Measurements from ENCODE around the gene SLC5A3.

DNA sequence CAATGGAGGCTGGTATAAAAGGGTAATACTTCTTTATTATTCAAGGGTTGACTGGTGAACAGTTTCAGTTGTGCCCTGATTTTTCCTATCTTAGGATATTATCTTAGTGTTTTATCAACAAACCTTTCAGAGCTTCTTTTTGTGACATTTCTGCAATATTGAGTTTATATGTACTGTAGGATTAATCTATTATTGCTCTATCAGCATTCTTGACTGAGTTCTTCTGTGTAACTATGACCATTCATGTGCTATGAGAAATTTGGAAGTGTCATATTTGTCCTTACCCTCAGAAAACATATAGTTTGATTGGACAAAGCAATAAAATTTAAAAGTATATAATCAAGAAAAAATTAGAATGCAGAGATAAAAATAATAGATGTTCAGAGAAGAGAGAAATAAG lies 25.5 kb upstream of the SLC5A3 start:
- TF ChIP-seq, protein P1, sequence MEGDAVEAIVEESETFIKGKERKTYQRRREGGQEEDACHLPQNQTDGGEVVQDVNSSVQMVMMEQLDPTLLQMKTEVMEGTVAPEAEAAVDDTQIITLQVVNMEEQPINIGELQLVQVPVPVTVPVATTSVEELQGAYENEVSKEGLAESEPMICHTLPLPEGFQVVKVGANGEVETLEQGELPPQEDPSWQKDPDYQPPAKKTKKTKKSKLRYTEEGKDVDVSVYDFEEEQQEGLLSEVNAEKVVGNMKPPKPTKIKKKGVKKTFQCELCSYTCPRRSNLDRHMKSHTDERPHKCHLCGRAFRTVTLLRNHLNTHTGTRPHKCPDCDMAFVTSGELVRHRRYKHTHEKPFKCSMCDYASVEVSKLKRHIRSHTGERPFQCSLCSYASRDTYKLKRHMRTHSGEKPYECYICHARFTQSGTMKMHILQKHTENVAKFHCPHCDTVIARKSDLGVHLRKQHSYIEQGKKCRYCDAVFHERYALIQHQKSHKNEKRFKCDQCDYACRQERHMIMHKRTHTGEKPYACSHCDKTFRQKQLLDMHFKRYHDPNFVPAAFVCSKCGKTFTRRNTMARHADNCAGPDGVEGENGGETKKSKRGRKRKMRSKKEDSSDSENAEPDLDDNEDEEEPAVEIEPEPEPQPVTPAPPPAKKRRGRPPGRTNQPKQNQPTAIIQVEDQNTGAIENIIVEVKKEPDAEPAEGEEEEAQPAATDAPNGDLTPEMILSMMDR (conservative IDR thresholded peaks at IDR 0.05; ENCODE audit: low read depth in 2 of 2): no peak
- no peak for TF ChIP-seq EZH2phosphoT487 (IDR thresholded peaks at IDR 0.05; ENCODE audit: unreplicated experiment)
- no peak for TF ChIP-seq CREB1 (CRISPR knock-in tag; IDR thresholded peaks at IDR 0.05; ENCODE audit: low read depth)
- TF ChIP-seq POLR2AphosphoS5 (IDR thresholded peaks at IDR 0.05; ENCODE audit: low read depth): no peak
- TF ChIP-seq, protein P2, sequence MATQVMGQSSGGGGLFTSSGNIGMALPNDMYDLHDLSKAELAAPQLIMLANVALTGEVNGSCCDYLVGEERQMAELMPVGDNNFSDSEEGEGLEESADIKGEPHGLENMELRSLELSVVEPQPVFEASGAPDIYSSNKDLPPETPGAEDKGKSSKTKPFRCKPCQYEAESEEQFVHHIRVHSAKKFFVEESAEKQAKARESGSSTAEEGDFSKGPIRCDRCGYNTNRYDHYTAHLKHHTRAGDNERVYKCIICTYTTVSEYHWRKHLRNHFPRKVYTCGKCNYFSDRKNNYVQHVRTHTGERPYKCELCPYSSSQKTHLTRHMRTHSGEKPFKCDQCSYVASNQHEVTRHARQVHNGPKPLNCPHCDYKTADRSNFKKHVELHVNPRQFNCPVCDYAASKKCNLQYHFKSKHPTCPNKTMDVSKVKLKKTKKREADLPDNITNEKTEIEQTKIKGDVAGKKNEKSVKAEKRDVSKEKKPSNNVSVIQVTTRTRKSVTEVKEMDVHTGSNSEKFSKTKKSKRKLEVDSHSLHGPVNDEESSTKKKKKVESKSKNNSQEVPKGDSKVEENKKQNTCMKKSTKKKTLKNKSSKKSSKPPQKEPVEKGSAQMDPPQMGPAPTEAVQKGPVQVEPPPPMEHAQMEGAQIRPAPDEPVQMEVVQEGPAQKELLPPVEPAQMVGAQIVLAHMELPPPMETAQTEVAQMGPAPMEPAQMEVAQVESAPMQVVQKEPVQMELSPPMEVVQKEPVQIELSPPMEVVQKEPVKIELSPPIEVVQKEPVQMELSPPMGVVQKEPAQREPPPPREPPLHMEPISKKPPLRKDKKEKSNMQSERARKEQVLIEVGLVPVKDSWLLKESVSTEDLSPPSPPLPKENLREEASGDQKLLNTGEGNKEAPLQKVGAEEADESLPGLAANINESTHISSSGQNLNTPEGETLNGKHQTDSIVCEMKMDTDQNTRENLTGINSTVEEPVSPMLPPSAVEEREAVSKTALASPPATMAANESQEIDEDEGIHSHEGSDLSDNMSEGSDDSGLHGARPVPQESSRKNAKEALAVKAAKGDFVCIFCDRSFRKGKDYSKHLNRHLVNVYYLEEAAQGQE (IDR thresholded peaks at IDR 0.05; ENCODE audit: unreplicated experiment): no peak
- TF ChIP-seq, protein P3, sequence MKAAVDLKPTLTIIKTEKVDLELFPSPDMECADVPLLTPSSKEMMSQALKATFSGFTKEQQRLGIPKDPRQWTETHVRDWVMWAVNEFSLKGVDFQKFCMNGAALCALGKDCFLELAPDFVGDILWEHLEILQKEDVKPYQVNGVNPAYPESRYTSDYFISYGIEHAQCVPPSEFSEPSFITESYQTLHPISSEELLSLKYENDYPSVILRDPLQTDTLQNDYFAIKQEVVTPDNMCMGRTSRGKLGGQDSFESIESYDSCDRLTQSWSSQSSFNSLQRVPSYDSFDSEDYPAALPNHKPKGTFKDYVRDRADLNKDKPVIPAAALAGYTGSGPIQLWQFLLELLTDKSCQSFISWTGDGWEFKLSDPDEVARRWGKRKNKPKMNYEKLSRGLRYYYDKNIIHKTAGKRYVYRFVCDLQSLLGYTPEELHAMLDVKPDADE (IDR thresholded peaks at IDR 0.05): no peak
- TF ChIP-seq ZNF114 (CRISPR knock-in tag; IDR thresholded peaks at IDR 0.05): no peak

Measured in GM23338 (cell line).